ENCODE results near the gene ACO1.
A peak's percentile ranks its signal among the peaks of the same experiment; 100 is the strongest.

The ACO1 gene

DNA sequence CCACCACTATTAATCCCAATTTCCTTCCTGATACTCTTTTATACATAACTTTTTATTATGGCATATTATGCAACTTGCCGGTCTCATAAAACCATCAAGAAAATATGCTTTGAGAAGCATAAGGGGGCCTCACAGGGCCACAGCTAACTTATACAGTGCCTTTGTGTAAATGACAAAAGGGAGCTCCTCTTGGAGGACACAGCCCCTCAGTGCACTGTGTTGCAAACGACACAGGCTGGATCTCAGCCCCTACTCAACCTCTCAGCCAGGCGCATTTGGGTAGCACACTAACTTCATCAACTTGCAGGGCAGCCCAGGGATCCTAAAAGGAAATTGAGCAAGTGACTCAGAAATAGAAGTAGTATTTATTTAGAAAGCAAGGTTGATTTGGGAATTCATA is 106.2 kb downstream of the ACO1 start:
- DNase-seq (ENCODE audit: low read depth in 1 of 2, low spot score in 1 of 2), result no peak
- in situ Hi-C loops (cut with HindIII; ENCODE audit: low pct_unique_long_range_greater_than_20kb, low sequenced_read_pairs), result no loop called here
- TF ChIP-seq JUND (IDR thresholded peaks at IDR 0.05; ENCODE audit: low read depth), result no peak

DNA sequence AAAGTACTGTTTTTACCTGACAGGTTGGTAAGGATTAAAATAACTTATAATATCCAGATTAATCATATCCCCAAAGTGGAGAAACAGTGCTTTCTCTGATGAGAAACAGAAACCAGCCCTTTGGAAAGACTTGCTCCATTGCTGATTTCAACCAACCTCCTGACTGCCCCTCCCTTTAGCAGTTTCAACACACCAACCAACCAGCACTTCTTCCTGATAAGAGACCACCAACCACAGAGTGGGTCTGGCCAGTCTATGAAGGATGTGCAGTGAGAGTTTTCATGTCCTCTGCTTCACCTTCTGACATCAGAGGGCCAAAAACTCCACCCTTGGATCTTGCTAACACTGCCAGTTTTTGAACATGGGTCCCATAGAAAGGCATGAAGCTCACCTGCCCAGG is 113.5 kb downstream of the ACO1 start:
- no peak for DNase-seq (ENCODE audit: low read depth in 1 of 2, low spot score in 1 of 2)
- TF ChIP-seq JUND (IDR thresholded peaks at IDR 0.05; ENCODE audit: low read depth), result no peak
- in situ Hi-C loops (cut with HindIII; ENCODE audit: low pct_unique_long_range_greater_than_20kb, low sequenced_read_pairs), result no loop called here

DNA sequence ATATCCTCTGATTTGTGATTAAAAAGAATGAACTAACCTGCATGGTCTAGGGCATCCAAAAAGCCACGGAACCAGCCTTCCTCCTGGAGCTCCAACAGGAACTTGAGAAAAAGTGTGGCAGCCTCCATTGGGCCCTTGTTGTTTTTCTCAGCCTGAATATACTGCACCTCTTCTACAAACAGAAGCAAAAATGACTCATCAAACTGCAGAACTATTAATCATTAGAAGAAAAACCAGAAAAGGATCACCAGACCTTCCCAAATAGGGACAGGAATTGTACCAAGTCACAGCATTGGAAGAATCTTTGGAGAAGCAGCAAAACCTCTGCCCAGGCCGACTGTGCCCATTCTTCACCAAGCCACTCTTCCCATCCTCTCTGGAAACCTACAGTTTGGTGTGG is 116.3 kb downstream of the ACO1 start:
- TF ChIP-seq JUND (IDR thresholded peaks at IDR 0.05; ENCODE audit: low read depth), result no peak
- no peak for DNase-seq (ENCODE audit: low read depth in 1 of 2, low spot score in 1 of 2)
- in situ Hi-C loops (cut with HindIII; ENCODE audit: low pct_unique_long_range_greater_than_20kb, low sequenced_read_pairs), result no loop called here

DNA sequence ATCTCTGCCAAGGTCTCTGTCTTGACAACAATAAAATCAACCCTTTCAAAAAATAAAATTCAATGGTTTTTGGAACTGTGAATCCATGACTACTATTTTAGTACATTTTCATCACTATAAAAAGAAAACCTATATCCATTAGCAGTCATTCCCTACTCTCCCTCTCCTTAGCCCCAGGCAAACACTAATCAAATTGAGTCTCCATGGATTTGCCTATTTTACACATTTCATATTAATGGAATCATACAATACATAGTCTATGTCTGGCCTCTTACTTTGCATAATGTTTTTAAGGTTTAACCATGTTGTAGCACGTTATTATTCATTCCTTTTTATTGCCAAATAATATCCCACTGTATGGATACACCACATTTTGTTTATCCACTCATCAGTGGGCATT is 117.4 kb downstream of the ACO1 start:
- in situ Hi-C loops (cut with HindIII; ENCODE audit: low pct_unique_long_range_greater_than_20kb, low sequenced_read_pairs), result no loop called here
- no peak for TF ChIP-seq JUND (IDR thresholded peaks at IDR 0.05; ENCODE audit: low read depth)
- no peak for DNase-seq (ENCODE audit: low read depth in 1 of 2, low spot score in 1 of 2)

DNA sequence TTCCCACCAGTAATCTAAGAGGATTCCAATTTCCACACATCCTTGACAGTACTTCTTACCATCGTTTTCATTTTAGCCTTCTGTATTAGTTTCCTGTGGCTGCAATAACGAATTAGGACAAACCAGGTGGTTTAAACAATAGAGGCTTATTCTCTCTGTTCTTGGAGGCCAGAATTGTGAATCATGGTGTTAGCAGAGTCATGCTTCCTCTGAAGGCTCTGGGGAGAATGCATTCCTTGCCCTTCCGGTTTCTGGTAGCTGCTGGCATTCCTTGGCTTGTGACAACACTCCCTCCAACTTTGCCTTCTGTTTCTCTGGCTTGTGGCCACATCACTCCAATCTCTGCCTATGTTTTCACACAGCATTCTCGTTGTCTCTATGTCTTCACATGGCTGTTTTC is 118.0 kb downstream of the ACO1 start:
- TF ChIP-seq JUND (IDR thresholded peaks at IDR 0.05; ENCODE audit: low read depth), result no peak
- DNase-seq (ENCODE audit: low read depth in 1 of 2, low spot score in 1 of 2), result peak in 1 of 2 experiments; percentile 83
- in situ Hi-C loops (cut with HindIII; ENCODE audit: low pct_unique_long_range_greater_than_20kb, low sequenced_read_pairs), result no loop called here

DNA sequence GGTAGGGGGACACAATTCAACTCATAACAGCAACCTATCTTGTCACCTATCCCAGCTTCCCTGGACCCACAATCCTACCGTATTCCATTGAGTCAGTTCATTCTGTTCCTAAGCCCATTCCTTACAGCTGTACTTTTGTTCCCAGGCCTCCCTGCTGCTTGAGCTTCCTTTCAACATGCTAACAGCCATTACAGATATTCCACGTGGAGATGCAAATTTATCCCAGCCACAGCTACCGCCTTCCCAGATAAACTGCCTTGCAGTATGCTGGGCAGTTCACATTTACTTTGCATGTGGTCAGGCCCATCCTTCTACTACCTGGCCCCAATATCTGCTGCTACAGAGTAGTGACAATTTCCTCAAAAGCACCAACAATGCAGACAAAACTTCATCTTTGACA is 118.6 kb downstream of the ACO1 start:
- in situ Hi-C loops (cut with HindIII; ENCODE audit: low pct_unique_long_range_greater_than_20kb, low sequenced_read_pairs), result no loop called here
- no peak for DNase-seq (ENCODE audit: low read depth in 1 of 2, low spot score in 1 of 2)
- no peak for TF ChIP-seq JUND (IDR thresholded peaks at IDR 0.05; ENCODE audit: low read depth)

Measured in T47D (cell line).